HFF-Myc (cell line): ENCODE results near the gene SOCS4.
A peak's percentile ranks its signal among the peaks of the same experiment; 100 is the strongest.

Source experiments
- DNase-seq: peaks from one replicate; pipeline ENCODE4 v3.0.0-alpha.2; 2011; ENCODE audit warnings: low read depth; ENCODE audit errors: extremely low read depth
- H3K4me3 ChIP-seq: replicated peaks from 2 replicates; pipeline ENCODE4 v1.5.1; 2011; ENCODE audit warnings: low read depth, mild to moderate bottlenecking, control low read depth, low read length
- TF ChIP-seq, protein P1 (sequence below): IDR thresholded peaks from 2 replicates; pipeline ENCODE4 v1.5.1; 2012; ENCODE audit warnings: mild to moderate bottlenecking, low read depth, low read length, control low read depth; ENCODE audit errors: missing control alignments

The SOCS4 gene

DNA sequence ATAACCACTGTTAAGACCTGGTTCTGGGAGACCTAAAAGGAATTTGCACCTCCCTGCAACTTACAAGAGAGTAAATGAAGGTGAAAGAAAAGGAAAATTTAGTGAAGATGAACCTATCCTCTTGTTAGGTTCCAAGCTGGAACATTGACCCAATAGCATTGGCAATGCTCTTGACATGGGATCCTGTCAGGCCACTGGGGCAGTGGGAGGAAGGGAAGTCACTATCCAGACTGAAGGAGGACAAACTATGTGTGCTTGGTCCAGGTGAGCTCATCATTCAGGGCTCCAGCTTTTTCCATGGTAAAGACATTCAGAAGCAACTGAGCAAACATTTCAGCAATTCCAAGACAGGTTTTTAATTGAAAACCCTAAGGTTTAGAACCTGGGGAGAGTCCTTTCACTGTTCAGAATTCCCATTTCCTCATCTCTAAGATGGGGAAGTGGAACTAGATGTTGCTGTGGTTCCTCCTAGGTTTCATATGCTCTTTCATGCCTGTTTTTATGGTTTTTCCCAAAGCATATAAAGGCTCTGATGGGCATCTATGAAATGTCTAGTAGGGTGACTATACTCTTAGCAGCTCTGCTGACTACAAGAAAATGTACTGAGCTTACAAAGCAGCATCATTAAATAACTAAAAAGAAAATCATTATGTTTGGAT is 57.5 kb downstream of the SOCS4 start:
- TF ChIP-seq, protein P1, sequence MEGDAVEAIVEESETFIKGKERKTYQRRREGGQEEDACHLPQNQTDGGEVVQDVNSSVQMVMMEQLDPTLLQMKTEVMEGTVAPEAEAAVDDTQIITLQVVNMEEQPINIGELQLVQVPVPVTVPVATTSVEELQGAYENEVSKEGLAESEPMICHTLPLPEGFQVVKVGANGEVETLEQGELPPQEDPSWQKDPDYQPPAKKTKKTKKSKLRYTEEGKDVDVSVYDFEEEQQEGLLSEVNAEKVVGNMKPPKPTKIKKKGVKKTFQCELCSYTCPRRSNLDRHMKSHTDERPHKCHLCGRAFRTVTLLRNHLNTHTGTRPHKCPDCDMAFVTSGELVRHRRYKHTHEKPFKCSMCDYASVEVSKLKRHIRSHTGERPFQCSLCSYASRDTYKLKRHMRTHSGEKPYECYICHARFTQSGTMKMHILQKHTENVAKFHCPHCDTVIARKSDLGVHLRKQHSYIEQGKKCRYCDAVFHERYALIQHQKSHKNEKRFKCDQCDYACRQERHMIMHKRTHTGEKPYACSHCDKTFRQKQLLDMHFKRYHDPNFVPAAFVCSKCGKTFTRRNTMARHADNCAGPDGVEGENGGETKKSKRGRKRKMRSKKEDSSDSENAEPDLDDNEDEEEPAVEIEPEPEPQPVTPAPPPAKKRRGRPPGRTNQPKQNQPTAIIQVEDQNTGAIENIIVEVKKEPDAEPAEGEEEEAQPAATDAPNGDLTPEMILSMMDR: no peak
- no peak for DNase-seq

DNA sequence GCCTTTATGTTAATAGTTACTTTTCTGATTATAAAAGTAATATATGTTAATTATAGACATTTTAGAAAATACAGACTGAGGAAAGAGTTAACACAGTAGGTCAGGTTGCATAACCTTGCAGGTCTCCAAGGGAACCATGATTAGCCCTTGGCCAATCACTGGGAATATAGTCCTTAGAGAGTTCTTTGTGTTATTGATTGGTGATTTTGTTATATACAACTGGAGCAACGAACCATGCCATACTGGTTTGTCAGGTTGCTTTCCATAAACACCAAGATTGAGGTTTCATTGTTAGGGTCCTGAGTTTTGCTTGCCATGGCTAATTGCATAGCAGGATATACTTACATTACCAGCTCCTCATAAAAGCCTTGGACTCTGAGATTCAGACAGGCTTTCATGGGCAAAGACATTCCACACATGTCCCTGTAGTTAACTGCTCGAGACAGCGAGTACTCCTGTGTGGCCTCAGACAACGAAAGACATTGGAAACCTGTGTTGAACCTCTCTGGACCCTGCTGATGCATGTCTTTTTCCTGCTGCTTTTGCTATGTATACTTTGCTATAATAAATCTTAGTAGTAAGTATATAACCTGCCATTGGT is 58.1 kb downstream of the SOCS4 start:
- TF ChIP-seq, protein P1: no peak
- no peak for DNase-seq
- H3K4me3 ChIP-seq: no peak overlapping the region

More for the DNA sequence above, 57.5 kb downstream of the SOCS4 start:
- no peak overlapping the region for H3K4me3 ChIP-seq

DNA sequence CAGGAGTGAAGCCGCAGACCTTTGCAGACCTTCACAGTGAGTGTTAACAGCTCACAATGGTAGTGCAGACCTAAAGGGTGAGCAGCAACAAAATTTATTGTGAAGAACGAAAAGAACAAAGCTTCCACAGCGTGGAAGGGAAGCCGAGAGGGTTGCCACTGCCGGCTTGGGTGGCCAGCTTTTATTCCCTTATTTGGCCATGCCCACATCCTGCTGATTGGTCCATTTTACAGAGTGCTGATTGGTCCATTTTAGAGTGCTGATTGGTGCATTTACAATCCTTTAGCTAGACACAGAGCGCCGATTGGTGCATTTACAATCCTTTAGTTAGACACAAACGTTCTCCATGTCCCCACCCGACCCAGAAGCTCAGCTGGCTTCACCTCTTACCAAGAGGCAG is 59.9 kb downstream of the SOCS4 start:
- no peak overlapping the region for H3K4me3 ChIP-seq
- DNase-seq: no peak
- TF ChIP-seq, protein P1: no peak

DNA sequence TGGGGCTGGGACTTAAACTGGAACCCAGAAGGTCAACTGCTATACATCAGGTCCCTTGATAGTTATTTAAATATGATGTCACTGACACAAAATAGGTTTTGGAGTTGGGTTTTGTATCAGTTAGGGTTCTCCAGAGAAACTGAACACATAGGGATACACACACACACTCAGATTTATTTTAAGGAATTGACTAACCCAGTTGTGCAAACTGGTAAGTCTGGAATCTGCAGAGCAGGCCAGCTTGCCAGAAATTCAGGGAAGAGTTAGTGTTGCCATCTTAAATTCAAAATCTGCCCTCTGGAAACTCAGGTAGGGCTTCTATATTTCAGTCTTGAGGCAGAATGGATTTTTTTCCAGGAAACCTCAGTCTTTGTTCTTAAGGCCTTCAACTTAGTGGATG is 61.3 kb downstream of the SOCS4 start:
- TF ChIP-seq, protein P1: no peak
- no peak overlapping the region for H3K4me3 ChIP-seq
- no peak for DNase-seq

DNA sequence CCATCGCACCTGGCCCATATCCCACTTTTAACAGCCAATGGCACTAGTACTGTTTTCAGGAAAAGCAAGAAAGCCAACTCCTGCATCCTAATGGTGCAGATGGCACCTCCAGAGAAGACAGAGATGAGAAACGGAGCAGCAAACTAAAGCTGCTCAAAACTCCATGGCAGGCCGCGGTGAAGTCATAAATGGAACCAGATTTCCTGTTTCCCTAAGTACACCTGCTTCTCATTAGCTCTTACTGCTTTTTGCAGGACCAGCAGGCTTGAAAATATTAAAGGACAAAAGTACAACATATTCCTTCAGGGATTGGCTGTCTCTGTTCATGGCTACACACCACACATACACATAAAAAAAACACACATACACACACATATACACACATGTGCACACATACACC is 65.3 kb downstream of the SOCS4 start:
- peak; percentile 84 for DNase-seq
- TF ChIP-seq, protein P1: no peak
- H3K4me3 ChIP-seq: no peak overlapping the region

DNA sequence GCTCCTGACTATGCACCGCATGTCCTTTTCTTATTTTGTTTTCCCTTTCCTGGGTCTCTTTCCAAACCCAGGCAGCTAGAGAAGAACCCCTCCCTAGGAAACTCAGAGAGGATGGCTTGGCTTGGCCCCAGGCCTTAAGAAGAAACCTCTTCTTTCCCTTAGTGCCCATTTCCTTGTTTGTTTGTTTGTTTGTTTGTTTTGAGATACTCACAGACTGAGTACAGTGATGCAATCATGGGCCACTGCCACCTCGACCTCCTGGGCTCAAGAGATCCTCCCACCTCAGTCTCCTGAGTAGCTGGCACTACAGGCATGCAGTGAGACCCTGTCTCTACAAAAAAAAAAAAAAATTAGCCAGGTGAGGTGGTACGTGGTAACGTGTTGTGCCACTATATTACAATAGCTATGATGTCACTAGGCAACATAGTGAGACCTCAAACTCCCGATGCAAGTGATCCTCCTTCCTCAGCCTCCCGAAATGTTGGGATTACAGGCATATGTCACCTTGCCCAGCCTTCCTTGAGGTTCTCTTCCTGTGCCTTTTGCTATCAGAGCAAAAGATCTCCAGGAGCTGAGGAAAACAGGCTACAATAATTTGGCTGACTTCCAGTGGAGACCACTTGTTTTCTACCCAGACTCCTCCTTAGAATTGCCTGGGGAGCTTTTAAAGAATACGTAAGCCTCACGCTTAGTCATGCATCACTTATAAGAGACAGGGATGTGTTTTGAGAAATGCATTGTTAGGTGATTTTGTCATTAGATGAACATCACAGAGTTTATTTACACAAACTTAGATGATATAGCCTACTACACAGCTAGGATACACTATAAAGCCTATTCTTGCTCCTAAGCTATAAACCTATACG is 67.5 kb downstream of the SOCS4 start:
- H3K4me3 ChIP-seq: no peak overlapping the region
- TF ChIP-seq, protein P1: no peak
- DNase-seq: no peak
